Adrenal gland (tissue), 5 donors: ENCODE measurements around the gene MORN1.

Experiments
- POLR2A ChIP-seq, 2 donors: fragments of 450-650 bp; IDR thresholded peaks; one replicate each; pipeline ENCODE4 v1.6.1; 2017; ENCODE audit warnings: antibody characterized with exemption in 2 of 2, mild to moderate bottlenecking in 2 of 2, moderate library complexity in 1 of 2
- TF ChIP-seq, protein P1 (sequence below), 6 experiments: fragments of 450-650 bp in 4 of 6; fragments of 200-600 bp in 2 of 6; sonication (generic) in 1 of 6; IDR thresholded peaks; 1 replicate in 5 of 6; 2 replicates in 1 of 6; pipeline versions ENCODE4 v1.5.1 to v1.8.0; 2016 to 2021; ENCODE audit warnings: antibody characterized with exemption in 6 of 6, mild to moderate bottlenecking in 2 of 6, moderate library complexity in 1 of 6
- donor health status: DM: no; HTN: no; CAD: no.

- TF ChIP-seq, protein P1, sequence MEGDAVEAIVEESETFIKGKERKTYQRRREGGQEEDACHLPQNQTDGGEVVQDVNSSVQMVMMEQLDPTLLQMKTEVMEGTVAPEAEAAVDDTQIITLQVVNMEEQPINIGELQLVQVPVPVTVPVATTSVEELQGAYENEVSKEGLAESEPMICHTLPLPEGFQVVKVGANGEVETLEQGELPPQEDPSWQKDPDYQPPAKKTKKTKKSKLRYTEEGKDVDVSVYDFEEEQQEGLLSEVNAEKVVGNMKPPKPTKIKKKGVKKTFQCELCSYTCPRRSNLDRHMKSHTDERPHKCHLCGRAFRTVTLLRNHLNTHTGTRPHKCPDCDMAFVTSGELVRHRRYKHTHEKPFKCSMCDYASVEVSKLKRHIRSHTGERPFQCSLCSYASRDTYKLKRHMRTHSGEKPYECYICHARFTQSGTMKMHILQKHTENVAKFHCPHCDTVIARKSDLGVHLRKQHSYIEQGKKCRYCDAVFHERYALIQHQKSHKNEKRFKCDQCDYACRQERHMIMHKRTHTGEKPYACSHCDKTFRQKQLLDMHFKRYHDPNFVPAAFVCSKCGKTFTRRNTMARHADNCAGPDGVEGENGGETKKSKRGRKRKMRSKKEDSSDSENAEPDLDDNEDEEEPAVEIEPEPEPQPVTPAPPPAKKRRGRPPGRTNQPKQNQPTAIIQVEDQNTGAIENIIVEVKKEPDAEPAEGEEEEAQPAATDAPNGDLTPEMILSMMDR (IDR thresholded peaks at IDR 0.05), result no peak
- TF ChIP-seq POLR2A (IDR thresholded peaks at IDR 0.05), result no peak
Measured at GRCh38 chr1:2298685-2299084, 92.7 kb downstream of the MORN1 start.
